Liver (tissue), 9 donors: ENCODE results near the gene UPP1. TPM values are rescaled to one million over a fixed set of nuclear protein-coding genes. Genes with fewer than 3 reads are reported as not detected.
"Not testable (repeated sequence)": the region's sequence is repeated elsewhere in the genome, so short reads cannot be mapped to it uniquely, and the experiment has no call there.

Experiments used
- DNase-seq: peaks from one replicate; pipeline ENCODE4 v3.0.0-alpha.2; 2017; ENCODE audit warnings: low spot score
- H3K27ac ChIP-seq, 2 donors: one replicate each; pipeline ENCODE4 v1.7.0; 2013; ENCODE audit warnings: inconsistent platforms in 2 of 2, low read length in 2 of 2, control low read depth in 1 of 2, low read depth in 1 of 2, mild to moderate bottlenecking in 1 of 2
- H3K27me3 ChIP-seq, 4 donors: one replicate each; pipeline versions ENCODE4 v1.6.1 to v1.7.0; 2013; ENCODE audit warnings: low read length in 3 of 4, inconsistent platforms in 1 of 4, mild to moderate bottlenecking in 1 of 4, moderate library complexity in 1 of 4; ENCODE audit not compliant: control insufficient read depth in 4 of 4, insufficient read depth in 4 of 4
- H3K36me3 ChIP-seq, 4 donors: one replicate each; pipeline versions ENCODE4 v1.6.1 to v1.7.0; 2013; ENCODE audit warnings: low read length in 3 of 4, mild to moderate bottlenecking in 3 of 4, low read depth in 1 of 4, moderate library complexity in 1 of 4; ENCODE audit not compliant: control insufficient read depth in 4 of 4, insufficient read depth in 3 of 4
- H3K4me1 ChIP-seq, 4 donors: one replicate each; pipeline versions ENCODE4 v1.6.1 to v1.7.0; 2013; ENCODE audit warnings: low read length in 3 of 4, mild to moderate bottlenecking in 3 of 4, moderate library complexity in 1 of 4; ENCODE audit not compliant: control insufficient read depth in 4 of 4, insufficient read depth in 4 of 4
- H3K4me3 ChIP-seq, 3 donors: one replicate each; pipeline versions ENCODE4 v1.6.1 to v1.7.0; 2013; ENCODE audit warnings: low read length in 3 of 3, control low read depth in 1 of 3, low read depth in 1 of 3, mild to moderate bottlenecking in 1 of 3
- H3K9ac ChIP-seq, 2 donors: one replicate each; pipeline ENCODE4 v1.7.0; 2013; ENCODE audit warnings: low read length in 2 of 2, mild to moderate bottlenecking in 2 of 2, moderate library complexity in 2 of 2, control low read depth in 1 of 2, low read depth in 1 of 2
- H3K9me3 ChIP-seq, 4 donors: one replicate each; pipeline versions ENCODE4 v1.6.1 to v1.7.0; 2013; ENCODE audit warnings: low read length in 3 of 4; ENCODE audit not compliant: control insufficient read depth in 4 of 4
- CTCF ChIP-seq: fragments of 150-350 bp; IDR thresholded peaks from 2 replicates; pipeline ENCODE4 v1.5.1; 2017; ENCODE audit warnings: improper control_type of control experiment, low read depth, low read length; ENCODE audit not compliant: missing input control
- FOXA1 ChIP-seq: IDR thresholded peaks from 2 replicates; pipeline ENCODE4 v1.6.1; 2016; ENCODE audit warnings: antibody characterized with exemption
- FOXA2 ChIP-seq: IDR thresholded peaks from 2 replicates; pipeline ENCODE4 v1.6.1; 2016; ENCODE audit warnings: antibody characterized with exemption
- GABPA ChIP-seq, 2 donors: IDR thresholded peaks in 1 of 2; conservative IDR thresholded peaks in 1 of 2; 2 replicates each; pipeline ENCODE4 v1.6.1; 2016; ENCODE audit warnings: antibody characterized with exemption in 2 of 2, mild to moderate bottlenecking in 1 of 2, moderate library complexity in 1 of 2
- HNF4A ChIP-seq, 2 donors: conservative IDR thresholded peaks; 2 replicates each; pipeline ENCODE4 v1.6.1; 2016; ENCODE audit warnings: antibody characterized with exemption in 2 of 2, mild to moderate bottlenecking in 2 of 2
- HNF4G ChIP-seq: IDR thresholded peaks from 2 replicates; pipeline ENCODE4 v1.6.1; 2016; ENCODE audit warnings: antibody characterized with exemption
- NR2F2 ChIP-seq: IDR thresholded peaks from 2 replicates; pipeline ENCODE4 v1.6.1; 2016; ENCODE audit warnings: antibody characterized with exemption
- REST ChIP-seq: IDR thresholded peaks from 2 replicates; pipeline ENCODE4 v1.6.1; 2016; ENCODE audit warnings: antibody characterized with exemption, mild to moderate bottlenecking
- RXRA ChIP-seq, 2 donors: IDR thresholded peaks; 2 replicates each; pipeline ENCODE4 v1.6.1; 2017 to 2018; ENCODE audit warnings: antibody characterized with exemption in 2 of 2, mild to moderate bottlenecking in 1 of 2
- TAF1 ChIP-seq: conservative IDR thresholded peaks from 2 replicates; pipeline ENCODE4 v1.6.1; 2016; ENCODE audit warnings: antibody characterized with exemption, mild to moderate bottlenecking
- YY1 ChIP-seq: IDR thresholded peaks from 2 replicates; pipeline ENCODE4 v1.6.1; 2016; ENCODE audit warnings: antibody characterized with exemption, mild to moderate bottlenecking
- WGBS: extraction: QIAGEN DNeasy Blood & Tissue Kit; methylation state at CpG from one replicate; pipeline ENCODE4 v1.1.7; 2013; 5-methylcytosine and 5-hydroxymethylcytosine counted together
- polyA plus RNA-seq, 2 donors: library from polyadenylated mRNA; stranded (reverse) in 1 of 2; unstranded in 1 of 2; fragments of 200-250 nt in 1 of 2; fragments of >200 nt in 1 of 2; fragmentation: Nextera tagmentation in 1 of 2; extraction: Ambion mirVana in 1 of 2; gene quantifications; one replicate each; pipeline versions ENCODE4 v1.2.1 to v1.2.3, GENCODE V29; 2013 to 2015
- total RNA-seq, 2 donors: library from RNA; depleted of rRNA; stranded (reverse); fragments of >200 nt; gene quantifications; one replicate each; pipeline ENCODE4 v1.2.3, GENCODE V29; 2014
- TF ChIP-seq, protein P1 (sequence below): IDR thresholded peaks from 2 replicates; pipeline ENCODE4 v1.6.1; 2016; ENCODE audit warnings: antibody characterized with exemption
- donor health status: healthy.
- donor health status: healthy.
- donor health status: healthy.
- donor health status: healthy.
- donor health status: healthy.

The UPP1 gene
- total and polyA plus RNA-seq, 4 donors = 3.1 to 18.8 (median 9.1) TPM

- no peak for DNase-seq
- no peak overlapping the region for H3K27ac ChIP-seq
- H3K9ac ChIP-seq = no peak overlapping the region
- WGBS = 81% methylated on average over 2 of the region's 2 CpGs
- H3K27me3 ChIP-seq = no peaks in the 10 kb centered on the region
- H3K36me3 ChIP-seq = no peaks in the 10 kb centered on the region
- H3K4me3 ChIP-seq = no peak overlapping the region
- peaks cover 0 to 3% (median 0%) of the 10 kb centered on the region in 4 donors for H3K4me1 ChIP-seq
- no peaks in the 10 kb centered on the region for H3K9me3 ChIP-seq
- TF ChIP-seq FOXA2 (no peak), FOXA1 (no peak), TAF1 (no peak), RXRA (IDR thresholded peaks at IDR 0.05) (no peak), HNF4A (conservative IDR thresholded peaks at IDR 0.05) (no peak), GABPA (IDR thresholded peaks at IDR 0.05 in 1 of 2, conservative IDR thresholded peaks at IDR 0.05 in 1 of 2) (no peak), NR2F2 (no peak), YY1 (no peak), REST (no peak), HNF4G (no peak), CTCF (no peak)
- TF ChIP-seq, protein P1, sequence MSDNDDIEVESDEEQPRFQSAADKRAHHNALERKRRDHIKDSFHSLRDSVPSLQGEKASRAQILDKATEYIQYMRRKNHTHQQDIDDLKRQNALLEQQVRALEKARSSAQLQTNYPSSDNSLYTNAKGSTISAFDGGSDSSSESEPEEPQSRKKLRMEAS = no peak
Observed at GRCh38 chr7:48078470-48078869, 10.6 kb upstream of the UPP1 start.

DNA sequence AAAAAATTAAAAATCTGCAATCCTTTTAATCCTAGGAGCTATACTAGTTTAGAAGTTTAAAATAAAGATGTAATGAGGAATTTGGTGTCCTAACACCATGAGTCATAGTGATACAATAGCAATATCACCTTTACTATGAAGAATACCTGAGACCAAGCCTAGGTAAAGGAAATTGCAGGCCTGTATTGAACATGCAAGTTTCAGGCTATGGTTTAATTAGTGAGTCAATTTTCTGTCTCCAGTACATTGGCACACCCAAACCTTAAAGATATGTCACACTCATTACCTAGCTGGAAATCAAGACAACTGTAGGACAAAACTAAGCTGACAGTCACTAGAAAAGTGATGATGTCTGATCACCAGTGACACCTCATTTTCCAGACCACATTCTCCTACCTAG, 6.7 kb upstream of the UPP1 start:
- H3K27me3 ChIP-seq, H3K9ac ChIP-seq, H3K27ac ChIP-seq, H3K9me3 ChIP-seq, DNase-seq, H3K4me1 ChIP-seq, H3K36me3 ChIP-seq, H3K4me3 ChIP-seq: not testable (repeated sequence)

DNA sequence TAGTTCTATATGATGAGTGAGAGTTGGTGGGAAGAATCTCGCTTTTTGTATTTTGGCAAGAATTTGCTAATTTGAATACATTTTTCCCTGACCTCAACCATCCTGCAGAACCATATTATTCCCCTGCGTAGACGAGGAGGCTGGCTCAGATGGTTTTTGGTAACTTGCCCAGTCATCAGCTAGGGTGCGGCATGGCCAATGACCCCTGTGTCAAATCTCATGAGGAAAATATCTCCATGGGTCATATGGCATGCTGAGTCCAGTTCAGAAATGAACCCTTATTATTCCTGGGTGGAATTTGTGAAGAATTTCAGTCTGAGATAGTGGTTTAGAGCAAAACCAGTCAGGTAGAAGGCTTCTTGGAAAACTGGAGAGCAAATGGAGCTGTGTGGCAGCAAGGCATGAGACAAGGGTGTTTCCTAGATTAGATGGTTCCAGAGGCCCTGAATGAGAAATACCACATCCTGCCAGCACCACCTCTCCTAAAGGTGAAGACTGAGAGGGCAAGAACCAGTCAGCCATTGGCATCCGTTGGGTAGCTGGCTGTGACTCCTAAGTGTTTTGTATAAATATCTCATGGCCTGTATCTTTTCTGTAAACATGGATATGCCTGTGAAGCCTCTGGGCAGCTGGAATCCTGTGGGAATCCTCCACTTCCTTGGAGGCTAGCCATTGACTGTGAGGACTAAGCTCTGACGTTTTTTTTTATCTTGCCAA, 5.8 kb upstream of the UPP1 start:
- WGBS = 50% methylated on average over 6 of the region's 6 CpGs
- Histone ChIP-seq H3K27me3 (no peaks in the 10 kb centered on the region), H3K36me3 (no peaks in the 10 kb centered on the region), H3K9ac (no peak overlapping the region), H3K4me3 (no peak overlapping the region), H3K27ac (no peak overlapping the region), H3K9me3 (no peaks in the 10 kb centered on the region), H3K4me1 (peaks cover 0 to 6% (median 4%) of the 10 kb centered on the region in 4 donors)
- TF ChIP-seq RXRA (IDR thresholded peaks at IDR 0.05) = peak; percentile 31 to 64
- TF ChIP-seq HNF4A (conservative IDR thresholded peaks at IDR 0.05) = peak in 1 of 2 donors; percentile 13
- TF ChIP-seq TAF1 = no peak
- no peak for DNase-seq
